Measurements from ENCODE around the gene ATP1A1. TPM values are rescaled to one million over a fixed set of nuclear protein-coding genes. Genes with fewer than 3 reads are reported as not detected.

The ATP1A1 gene
- polyA plus RNA-seq, 3 donors, result 32.3 to 135 (median 32.7) TPM

DNA sequence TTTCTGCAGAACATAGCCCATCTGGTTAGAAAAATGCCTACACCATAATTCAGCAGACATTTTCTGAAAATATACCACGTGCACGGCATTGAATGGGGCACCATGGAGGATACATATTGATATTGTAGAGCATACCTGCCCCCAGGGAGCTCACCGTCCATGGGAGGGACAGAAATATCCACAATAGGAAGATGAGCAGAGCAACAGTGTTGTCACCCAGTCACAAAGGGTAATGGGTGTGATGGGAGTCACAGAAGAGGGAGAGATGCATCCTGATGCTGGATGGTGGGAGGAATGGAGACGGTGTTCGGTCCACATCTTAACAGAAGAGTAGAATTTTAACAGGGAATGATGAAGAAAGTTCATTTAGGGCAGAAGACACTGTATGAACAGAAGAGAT, 51.4 kb downstream of the ATP1A1 start:
- Histone ChIP-seq H3K4me3 (replicated peaks in 1 of 3; ENCODE audit: low read depth in 2 of 3, low read length in 3 of 3) (no peak overlapping the region), H3K4me1 (ENCODE audit: control insufficient read depth in 1 of 2, insufficient read depth in 2 of 2, low read length in 2 of 2) (no peaks in the 10 kb centered on the region), H3K36me3 (replicated peaks in 1 of 2; ENCODE audit: control insufficient read depth in 1 of 2, insufficient read depth in 2 of 2, low read length in 2 of 2) (no peaks in the 10 kb centered on the region), H3K4me2 (replicated peaks; ENCODE audit: extremely low read depth, low read length, poor library complexity, severe bottlenecking) (no peak overlapping the region), H2AFZ (ENCODE audit: insufficient read depth, low read depth, low read length, poor library complexity, severe bottlenecking) (no peak overlapping the region), H4K20me1 (ENCODE audit: insufficient read depth, low read length) (no peaks in the 10 kb centered on the region), H3K27ac (ENCODE audit: low read depth in 1 of 2, low read length in 2 of 2) (no peak overlapping the region), H3K9ac (ENCODE audit: insufficient read depth, low read length, poor library complexity, severe bottlenecking) (no peak overlapping the region), H3K27me3 (ENCODE audit: control insufficient read depth in 2 of 2, insufficient read depth in 2 of 2, low read length in 2 of 2) (no peaks in the 10 kb centered on the region), H3K79me2 (ENCODE audit: insufficient read depth, low read length) (no peaks in the 10 kb centered on the region), H3K9me3 (replicated peaks in 1 of 2; ENCODE audit: control insufficient read depth in 1 of 2, insufficient read depth in 1 of 2, low read length in 2 of 2) (no peaks in the 10 kb centered on the region)
- no peak overlapping the region for H3K27ac Mint-ChIP-seq
- H3K36me3 Mint-ChIP-seq, result no peaks in the 10 kb centered on the region
- H3K27me3 Mint-ChIP-seq (ENCODE audit: low read depth in 3 of 3), result peaks cover 5 to 8% (median 6%) of the 10 kb centered on the region in 3 donors
- no peaks in the 10 kb centered on the region for H3K4me1 Mint-ChIP-seq
- TF ChIP-seq, protein P1, sequence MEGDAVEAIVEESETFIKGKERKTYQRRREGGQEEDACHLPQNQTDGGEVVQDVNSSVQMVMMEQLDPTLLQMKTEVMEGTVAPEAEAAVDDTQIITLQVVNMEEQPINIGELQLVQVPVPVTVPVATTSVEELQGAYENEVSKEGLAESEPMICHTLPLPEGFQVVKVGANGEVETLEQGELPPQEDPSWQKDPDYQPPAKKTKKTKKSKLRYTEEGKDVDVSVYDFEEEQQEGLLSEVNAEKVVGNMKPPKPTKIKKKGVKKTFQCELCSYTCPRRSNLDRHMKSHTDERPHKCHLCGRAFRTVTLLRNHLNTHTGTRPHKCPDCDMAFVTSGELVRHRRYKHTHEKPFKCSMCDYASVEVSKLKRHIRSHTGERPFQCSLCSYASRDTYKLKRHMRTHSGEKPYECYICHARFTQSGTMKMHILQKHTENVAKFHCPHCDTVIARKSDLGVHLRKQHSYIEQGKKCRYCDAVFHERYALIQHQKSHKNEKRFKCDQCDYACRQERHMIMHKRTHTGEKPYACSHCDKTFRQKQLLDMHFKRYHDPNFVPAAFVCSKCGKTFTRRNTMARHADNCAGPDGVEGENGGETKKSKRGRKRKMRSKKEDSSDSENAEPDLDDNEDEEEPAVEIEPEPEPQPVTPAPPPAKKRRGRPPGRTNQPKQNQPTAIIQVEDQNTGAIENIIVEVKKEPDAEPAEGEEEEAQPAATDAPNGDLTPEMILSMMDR (IDR thresholded peaks at IDR 0.05), result no peak
- no peak for DNase-seq
- H3K9me3 Mint-ChIP-seq, result peaks cover 0 to 3% (median 0%) of the 10 kb centered on the region in 7 donors
- H3K4me3 Mint-ChIP-seq, result no peak overlapping the region
- 89% methylated on average over 4 of the region's 5 CpGs for WGBS (ENCODE audit: insufficient coverage)
- intact Hi-C loops (cut with micrococcal nuclease), result loop anchor here in 1 of 2 donors (10.0 kb wide), 1 partner anchor 60 kb away; no protein-coding TSS in a partner anchor

DNA sequence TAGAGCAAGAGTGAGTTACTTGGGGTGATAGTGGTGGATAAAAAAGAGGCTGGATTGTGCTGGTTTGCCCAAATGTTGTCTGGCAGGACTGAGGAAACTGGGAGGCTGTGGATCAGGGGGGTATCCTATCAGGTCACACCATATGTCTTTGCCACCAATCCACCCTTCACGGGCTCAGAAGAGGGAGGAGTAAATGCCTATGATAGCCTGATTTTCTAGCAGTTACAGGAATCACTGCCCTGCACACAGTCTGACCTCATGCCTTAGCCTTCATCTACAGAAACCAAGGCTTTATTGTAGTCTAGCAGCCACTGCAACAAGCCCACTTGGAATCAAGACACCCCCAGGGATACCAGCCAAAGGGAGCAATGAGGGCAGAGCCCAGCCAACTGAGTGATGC, 51.8 kb downstream of the ATP1A1 start:
- Histone ChIP-seq H3K27me3 (ENCODE audit: control insufficient read depth in 2 of 2, insufficient read depth in 2 of 2, low read length in 2 of 2) (no peaks in the 10 kb centered on the region), H2AFZ (ENCODE audit: insufficient read depth, low read depth, low read length, poor library complexity, severe bottlenecking) (no peak overlapping the region), H4K20me1 (ENCODE audit: insufficient read depth, low read length) (no peaks in the 10 kb centered on the region), H3K4me1 (ENCODE audit: control insufficient read depth in 1 of 2, insufficient read depth in 2 of 2, low read length in 2 of 2) (no peaks in the 10 kb centered on the region), H3K9ac (ENCODE audit: insufficient read depth, low read length, poor library complexity, severe bottlenecking) (no peak overlapping the region), H3K36me3 (replicated peaks in 1 of 2; ENCODE audit: control insufficient read depth in 1 of 2, insufficient read depth in 2 of 2, low read length in 2 of 2) (no peaks in the 10 kb centered on the region), H3K27ac (ENCODE audit: low read depth in 1 of 2, low read length in 2 of 2) (no peak overlapping the region), H3K4me3 (replicated peaks in 1 of 3; ENCODE audit: low read depth in 2 of 3, low read length in 3 of 3) (no peak overlapping the region), H3K79me2 (ENCODE audit: insufficient read depth, low read length) (no peaks in the 10 kb centered on the region), H3K4me2 (replicated peaks; ENCODE audit: extremely low read depth, low read length, poor library complexity, severe bottlenecking) (no peak overlapping the region), H3K9me3 (replicated peaks in 1 of 2; ENCODE audit: control insufficient read depth in 1 of 2, insufficient read depth in 1 of 2, low read length in 2 of 2) (no peaks in the 10 kb centered on the region)
- Mint-ChIP-seq H3K4me3 (no peak overlapping the region), H3K36me3 (no peaks in the 10 kb centered on the region), H3K27me3 (ENCODE audit: low read depth in 3 of 3) (peaks cover 4 to 8% (median 6%) of the 10 kb centered on the region in 3 donors), H3K9me3 (peaks cover 0 to 2% (median 0%) of the 10 kb centered on the region in 7 donors), H3K4me1 (no peaks in the 10 kb centered on the region), H3K27ac (no peak overlapping the region)
- DNase-seq, result no peak
- intact Hi-C loops (cut with micrococcal nuclease), result loop anchor here in 1 of 2 donors (10.0 kb wide), 1 partner anchor 60 kb away; no protein-coding TSS in a partner anchor
- TF ChIP-seq, protein P1 (IDR thresholded peaks at IDR 0.05), result no peak
- WGBS (ENCODE audit: insufficient coverage), result no CpG with 5 or more reads among the region's 1 CpG

Data from CD14-positive monocyte (primary cell).